KMS-11 (cell line): ENCODE data around the gene RSPH4A.
A peak's percentile ranks its signal among the peaks of the same experiment; 100 is the strongest.

Experiments used
- H2AFZ ChIP-seq: fragments of 200-600 bp; sonication (generic); 2 replicates; pipeline ENCODE4 v1.6.1; 2016; ENCODE audit warnings: antibody characterized with exemption, mixed run types, low read depth
- H3K27ac ChIP-seq: fragments of 200-600 bp; sonication (generic); 2 replicates; pipeline ENCODE4 v1.6.1; 2016; ENCODE audit warnings: mild to moderate bottlenecking, mixed run types
- H3K27me3 ChIP-seq: fragments of 200-600 bp; sonication (generic); 2 replicates; pipeline ENCODE4 v1.6.1; 2017; ENCODE audit warnings: mild to moderate bottlenecking, low read depth, mixed run types, moderate library complexity; ENCODE audit not compliant: insufficient read depth
- H3K36me3 ChIP-seq: fragments of 200-600 bp; sonication (generic); 2 replicates; pipeline ENCODE4 v1.6.1; 2017; ENCODE audit warnings: mild to moderate bottlenecking, mixed run types; ENCODE audit not compliant: insufficient read depth
- H3K4me1 ChIP-seq: fragments of 200-600 bp; sonication (generic); 2 replicates; pipeline ENCODE4 v1.6.1; 2016; ENCODE audit warnings: mild to moderate bottlenecking, low read depth, mixed run types; ENCODE audit not compliant: poor library complexity, severe bottlenecking
- H3K4me2 ChIP-seq: fragments of 200-600 bp; sonication (generic); 2 replicates; pipeline ENCODE4 v1.7.0; 2016; ENCODE audit warnings: mild to moderate bottlenecking, mixed run types
- H3K4me3 ChIP-seq: fragments of 200-600 bp; sonication (generic); IDR thresholded peaks from 2 replicates; pipeline ENCODE4 v1.6.1; 2017; ENCODE audit warnings: low read depth, low read length, mixed read lengths; ENCODE audit not compliant: insufficient read depth
- H3K79me2 ChIP-seq: fragments of 200-600 bp; sonication (generic); 2 replicates; pipeline ENCODE4 v1.6.1; 2016; ENCODE audit warnings: low read depth, mixed run types; ENCODE audit not compliant: insufficient read depth
- H3K9ac ChIP-seq: fragments of 200-600 bp; sonication (generic); 2 replicates; pipeline ENCODE4 v1.6.1; 2016; ENCODE audit warnings: mild to moderate bottlenecking, mixed run types
- H4K20me1 ChIP-seq: fragments of 200-600 bp; sonication (generic); 2 replicates; pipeline ENCODE4 v1.6.1; 2016; ENCODE audit warnings: mild to moderate bottlenecking, mixed run types; ENCODE audit not compliant: insufficient read depth
- CTCF ChIP-seq: fragments of 200-600 bp; sonication (generic); conservative IDR thresholded peaks from 2 replicates; pipeline ENCODE4 v1.6.1; 2017; ENCODE audit warnings: low read depth, mild to moderate bottlenecking, antibody characterized with exemption, low read length, moderate library complexity, mixed read lengths

The RSPH4A gene

GRCh38 chr6:116629563-116629981, 13.3 kb downstream of the RSPH4A start:
- Histone ChIP-seq H3K27ac (no peak overlapping the region), H4K20me1 (no peaks in the 10 kb centered on the region), H3K79me2 (no peaks in the 10 kb centered on the region), H3K4me2 (no peak overlapping the region), H3K4me1 (peaks cover 6% of the 10 kb centered on the region), H3K36me3 (no peaks in the 10 kb centered on the region), H3K4me3 (no peak overlapping the region), H2AFZ (no peak overlapping the region), H3K9ac (no peak overlapping the region), H3K27me3 (no peaks in the 10 kb centered on the region)
- TF ChIP-seq CTCF, result no peak

- Histone ChIP-seq H3K9ac (no peak overlapping the region), H4K20me1 (no peaks in the 10 kb centered on the region), H3K27ac (no peak overlapping the region), H3K79me2 (no peaks in the 10 kb centered on the region), H3K27me3 (no peaks in the 10 kb centered on the region), H3K36me3 (no peaks in the 10 kb centered on the region), H3K4me1 (peaks cover 6% of the 10 kb centered on the region), H3K4me2 (no peak overlapping the region), H3K4me3 (no peak overlapping the region), H2AFZ (no peak overlapping the region)
- no peak for TF ChIP-seq CTCF
Observed at GRCh38 chr6:116631379-116631990, 15.2 kb downstream of the RSPH4A start.

GRCh38 chr6:116633685-116634084, 17.4 kb downstream of the RSPH4A start:
- no peaks in the 10 kb centered on the region for H3K36me3 ChIP-seq
- no peak overlapping the region for H3K4me3 ChIP-seq
- H3K4me2 ChIP-seq, result no peak overlapping the region
- H3K27me3 ChIP-seq, result no peaks in the 10 kb centered on the region
- H4K20me1 ChIP-seq, result no peaks in the 10 kb centered on the region
- H3K9ac ChIP-seq, result no peak overlapping the region
- peak; percentile 36; the same call in 1 of the 2 replicates for TF ChIP-seq CTCF
- H3K27ac ChIP-seq, result no peak overlapping the region
- H3K79me2 ChIP-seq, result no peaks in the 10 kb centered on the region
- no peak overlapping the region for H2AFZ ChIP-seq
- peaks cover 6% of the 10 kb centered on the region for H3K4me1 ChIP-seq

- no peaks in the 10 kb centered on the region for H3K79me2 ChIP-seq
- H3K4me3 ChIP-seq, result no peak overlapping the region
- no peak overlapping the region for H3K9ac ChIP-seq
- H3K4me2 ChIP-seq, result no peak overlapping the region
- no peaks in the 10 kb centered on the region for H4K20me1 ChIP-seq
- no peaks in the 10 kb centered on the region for H3K36me3 ChIP-seq
- H3K27ac ChIP-seq, result no peak overlapping the region
- no peak overlapping the region for H2AFZ ChIP-seq
- peaks cover 11% of the 10 kb centered on the region for H3K4me1 ChIP-seq
- TF ChIP-seq CTCF, result no peak
- H3K27me3 ChIP-seq, result no peaks in the 10 kb centered on the region
Observed at GRCh38 chr6:116648156-116648555, 31.9 kb downstream of the RSPH4A start.
